Effector memory CD4-positive, alpha-beta T cell (primary cell): ENCODE measurements around the gene HELB.

ENCODE experiments used
- DNase-seq, 3 donors: peaks; one replicate each; pipeline ENCODE4 v3.0.0-alpha.2; 2020
- H3K27ac ChIP-seq: 2 replicates; pipeline ENCODE4 v1.7.0; 2013; ENCODE audit warnings: mild to moderate bottlenecking, low read length, moderate library complexity; ENCODE audit not compliant: insufficient read depth, poor library complexity, severe bottlenecking
- H3K27me3 ChIP-seq: replicated peaks from 2 replicates; pipeline ENCODE4 v1.7.0; 2013; ENCODE audit warnings: mild to moderate bottlenecking, low read length; ENCODE audit not compliant: insufficient read depth, control insufficient read depth, poor library complexity, severe bottlenecking
- H3K36me3 ChIP-seq: 2 replicates; pipeline ENCODE4 v1.7.0; 2013; ENCODE audit warnings: mild to moderate bottlenecking, low read length, moderate library complexity; ENCODE audit not compliant: control insufficient read depth, insufficient read depth
- H3K4me1 ChIP-seq: 2 replicates; pipeline ENCODE4 v1.7.0; 2013; ENCODE audit warnings: low read length, mild to moderate bottlenecking; ENCODE audit not compliant: control insufficient read depth, insufficient read depth, poor library complexity, severe bottlenecking
- H3K4me3 ChIP-seq: 2 replicates; pipeline ENCODE4 v1.7.0; 2013; ENCODE audit warnings: low read length, low read depth, mild to moderate bottlenecking; ENCODE audit not compliant: insufficient read depth, poor library complexity, severe bottlenecking
- H3K9me3 ChIP-seq: 2 replicates; pipeline ENCODE4 v1.7.0; 2013; ENCODE audit warnings: mild to moderate bottlenecking, low read length, moderate library complexity; ENCODE audit not compliant: control insufficient read depth
- total RNA-seq, 3 donors: gene quantifications; one replicate each; lab custom pipeline; 2026; lab: John Stamatoyannopoulos, UW

Gene HELB
- total RNA-seq: 114 to 186 (median 115) reads per million in 3 donors

DNA sequence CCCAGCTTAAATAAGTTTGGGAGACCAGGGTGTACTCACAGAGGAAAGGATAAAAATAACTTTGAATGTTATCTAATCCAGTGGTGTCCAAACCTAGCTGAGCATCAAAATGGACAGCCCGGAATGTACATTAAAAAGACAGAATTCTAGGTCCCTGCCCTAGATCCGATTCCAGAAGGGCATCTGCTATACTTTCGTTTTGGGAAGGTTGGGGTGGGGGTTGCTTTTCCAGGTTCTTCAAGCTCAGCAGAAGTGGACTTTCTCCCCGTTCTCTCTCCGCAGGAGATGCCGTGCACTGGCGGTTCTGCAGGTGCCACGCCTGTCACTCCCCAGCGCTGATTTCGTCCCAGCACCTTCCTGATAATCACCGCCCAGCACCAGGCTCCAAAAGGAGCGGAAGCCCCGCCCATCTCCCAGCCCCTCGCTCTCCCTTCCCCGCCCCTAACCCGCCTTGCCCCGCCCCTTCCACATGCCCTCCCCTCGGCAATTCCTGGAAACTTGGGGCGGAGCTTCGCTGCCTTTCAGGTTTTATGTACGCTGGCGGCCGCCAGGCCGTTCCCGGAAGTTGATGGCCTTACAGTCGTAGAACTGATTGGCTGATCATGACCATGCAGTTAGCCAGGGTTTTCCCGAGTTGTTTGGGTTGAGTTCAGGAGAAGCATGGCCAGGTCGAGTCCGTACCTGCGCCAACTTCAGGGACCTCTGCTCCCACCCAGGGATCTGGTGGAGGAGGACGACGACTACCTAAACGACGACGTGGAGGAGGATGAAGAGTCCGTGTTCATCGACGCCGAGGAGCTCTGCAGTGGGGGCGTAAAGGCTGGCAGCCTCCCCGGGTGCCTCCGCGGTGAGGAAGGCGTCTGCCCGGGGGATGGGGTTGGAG lies at the start of gene HELB:
HELB (plus strand) TSS at position 550 of the 883 bp plus-strand sequence; CDS start at position 661, 111 bp downstream.
- peak; percentile 92 to 97 (median 96) for DNase-seq
- Histone ChIP-seq H3K4me3 (peak within 1 kb of the TSS; percentile 85), H3K27ac (peak within 1 kb of the TSS; percentile 88), H3K9me3 (no peaks in the 10 kb centered on the region), H3K36me3 (peaks cover 6% of the 10 kb centered on the region), H3K4me1 (peaks cover 14% of the 10 kb centered on the region), H3K27me3 (no peaks in the 10 kb centered on the region)

DNA sequence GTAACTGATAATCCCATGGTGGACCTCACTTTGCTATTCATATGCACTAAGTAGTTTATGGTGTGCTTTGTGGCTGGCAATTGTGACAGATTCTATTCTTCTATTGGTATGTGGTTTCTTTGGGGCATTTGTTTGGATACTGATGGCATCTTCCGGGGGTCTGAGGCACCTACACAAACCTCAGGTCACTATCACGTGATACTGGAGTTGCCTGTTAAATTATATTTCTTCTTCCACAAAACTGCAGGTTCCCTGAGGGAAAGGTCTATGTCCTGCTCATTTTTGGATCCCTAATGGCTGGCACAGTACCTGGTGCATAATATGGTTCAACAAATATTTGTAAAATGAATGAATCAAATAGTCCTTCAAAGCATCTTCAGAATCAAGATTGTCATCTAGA lies 49.5 kb upstream of the HELB start:
- no peaks in the 10 kb centered on the region for H3K27me3 ChIP-seq
- H3K4me3 ChIP-seq: no peak overlapping the region

DNA sequence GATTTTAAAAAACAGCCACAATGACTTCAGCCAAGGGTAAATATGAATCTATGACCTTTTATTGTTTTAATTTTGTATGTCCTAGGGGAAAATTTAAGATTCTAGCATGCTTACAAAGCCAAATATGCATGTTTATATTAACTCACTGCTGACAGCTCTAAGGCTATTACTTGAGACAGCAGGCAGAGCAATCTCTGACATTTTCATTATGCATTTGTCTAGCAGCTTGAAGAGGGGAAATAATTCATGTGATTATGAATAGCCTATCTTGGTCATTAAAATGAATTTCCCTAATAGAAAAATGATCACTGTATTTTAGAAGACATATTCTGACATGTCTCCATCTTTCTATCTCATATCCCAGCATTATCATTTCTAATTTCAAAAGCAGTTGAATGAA lies 46.6 kb upstream of the HELB start:
- DNase-seq: no peak
- Histone ChIP-seq H3K36me3 (no peaks in the 10 kb centered on the region), H3K9me3 (no peaks in the 10 kb centered on the region), H3K4me1 (no peaks in the 10 kb centered on the region), H3K27ac (no peak overlapping the region), H3K27me3 (no peaks in the 10 kb centered on the region), H3K4me3 (no peak overlapping the region)

More for the DNA sequence above, 49.5 kb upstream of the HELB start:
- Histone ChIP-seq H3K36me3 (no peaks in the 10 kb centered on the region), H3K9me3 (no peaks in the 10 kb centered on the region), H3K4me1 (no peaks in the 10 kb centered on the region), H3K27ac (no peak overlapping the region)
- no peak for DNase-seq

DNA sequence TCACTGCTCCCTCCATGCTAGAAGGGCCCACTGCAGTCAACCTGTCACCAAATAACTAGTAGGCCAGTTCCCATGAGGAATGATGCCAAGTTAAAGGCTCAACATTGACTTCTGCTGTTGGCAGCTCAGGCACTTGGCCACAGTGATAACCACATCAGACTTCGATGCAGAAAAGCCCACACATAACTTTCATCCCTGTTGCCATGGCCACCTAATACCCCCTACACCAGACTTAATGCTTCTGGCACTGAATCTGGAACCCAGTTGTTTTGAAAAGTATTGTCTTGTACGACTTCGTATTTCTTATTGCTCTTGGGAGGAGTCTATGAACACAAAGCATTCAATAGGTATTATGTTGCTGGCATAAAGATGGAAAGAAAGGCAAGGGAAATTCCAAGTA lies 44.3 kb upstream of the HELB start:
- H3K27ac ChIP-seq: no peak overlapping the region
- H3K9me3 ChIP-seq: no peaks in the 10 kb centered on the region
- H3K4me1 ChIP-seq: no peaks in the 10 kb centered on the region
- no peak overlapping the region for H3K4me3 ChIP-seq
- H3K27me3 ChIP-seq: no peaks in the 10 kb centered on the region
- H3K36me3 ChIP-seq: no peaks in the 10 kb centered on the region
- DNase-seq: no peak

DNA sequence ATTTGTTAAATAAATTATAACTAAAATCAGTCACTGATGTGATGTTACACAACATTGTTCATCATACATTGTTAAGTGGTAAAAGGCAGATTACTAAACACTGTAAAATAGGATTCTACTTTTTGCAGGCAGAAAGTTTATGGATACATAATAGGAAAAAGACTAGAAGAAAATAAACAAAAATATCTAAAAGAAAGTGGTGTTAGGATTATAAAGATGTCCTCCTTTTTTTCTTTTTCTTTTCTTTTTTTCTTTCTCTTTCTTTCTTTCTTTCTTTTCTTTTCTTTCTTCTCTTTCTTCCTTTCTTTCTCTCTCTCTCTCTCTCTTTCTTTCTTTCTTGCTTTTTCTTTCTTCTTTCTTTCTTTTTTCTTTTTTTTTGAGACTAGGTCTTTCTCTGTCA lies 39.6 kb upstream of the HELB start:
- no peaks in the 10 kb centered on the region for H3K9me3 ChIP-seq
- no peaks in the 10 kb centered on the region for H3K4me1 ChIP-seq
- no peak overlapping the region for H3K27ac ChIP-seq
- no peak overlapping the region for H3K4me3 ChIP-seq
- no peak for DNase-seq
- no peaks in the 10 kb centered on the region for H3K36me3 ChIP-seq
- H3K27me3 ChIP-seq: no peaks in the 10 kb centered on the region

DNA sequence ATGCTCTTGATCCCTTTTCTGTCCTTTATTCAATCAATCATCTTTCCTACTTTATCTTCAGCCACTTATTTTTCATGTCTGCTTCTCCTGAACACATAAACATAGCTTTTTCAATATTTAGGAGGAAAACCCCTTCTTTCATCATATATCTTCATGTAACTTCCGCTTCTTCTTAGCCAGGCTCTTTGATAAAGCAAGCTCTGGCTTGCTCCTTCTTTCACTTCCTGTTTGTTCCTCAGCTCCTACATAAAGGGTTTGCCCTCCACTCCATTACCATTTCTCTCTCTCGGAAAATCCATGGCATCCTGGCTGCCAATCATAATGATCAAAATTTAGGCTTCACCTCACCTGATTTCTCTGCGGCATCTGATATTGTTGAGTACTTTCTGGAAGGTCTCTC lies 33.7 kb upstream of the HELB start:
- H3K4me3 ChIP-seq: no peak overlapping the region
- no peak for DNase-seq
- H3K27me3 ChIP-seq: no peaks in the 10 kb centered on the region
- no peak overlapping the region for H3K27ac ChIP-seq
- no peaks in the 10 kb centered on the region for H3K36me3 ChIP-seq
- no peaks in the 10 kb centered on the region for H3K4me1 ChIP-seq
- no peaks in the 10 kb centered on the region for H3K9me3 ChIP-seq

DNA sequence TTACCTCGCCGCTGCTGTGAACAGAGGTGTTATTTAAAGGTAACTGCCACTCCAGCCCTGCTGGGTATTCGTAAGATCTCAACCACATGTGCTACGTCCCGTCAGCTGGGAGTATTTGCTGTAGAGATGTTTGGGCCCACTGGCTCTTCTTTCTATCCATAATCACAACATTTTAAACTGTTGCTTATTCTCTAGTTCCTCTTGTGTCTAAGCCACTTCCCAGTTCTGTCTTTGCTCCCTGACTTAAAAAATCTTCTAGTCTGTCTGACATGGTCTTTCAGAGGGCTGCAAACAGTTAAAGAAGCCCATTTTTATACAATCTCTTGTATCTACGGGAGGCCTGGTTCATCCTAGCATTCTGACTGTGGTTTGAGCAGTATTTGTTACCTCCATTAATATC lies 33.2 kb upstream of the HELB start:
- Histone ChIP-seq H3K27ac (no peak overlapping the region), H3K36me3 (no peaks in the 10 kb centered on the region), H3K4me3 (no peak overlapping the region), H3K4me1 (no peaks in the 10 kb centered on the region), H3K9me3 (no peaks in the 10 kb centered on the region), H3K27me3 (no peaks in the 10 kb centered on the region)
- no peak for DNase-seq

DNA sequence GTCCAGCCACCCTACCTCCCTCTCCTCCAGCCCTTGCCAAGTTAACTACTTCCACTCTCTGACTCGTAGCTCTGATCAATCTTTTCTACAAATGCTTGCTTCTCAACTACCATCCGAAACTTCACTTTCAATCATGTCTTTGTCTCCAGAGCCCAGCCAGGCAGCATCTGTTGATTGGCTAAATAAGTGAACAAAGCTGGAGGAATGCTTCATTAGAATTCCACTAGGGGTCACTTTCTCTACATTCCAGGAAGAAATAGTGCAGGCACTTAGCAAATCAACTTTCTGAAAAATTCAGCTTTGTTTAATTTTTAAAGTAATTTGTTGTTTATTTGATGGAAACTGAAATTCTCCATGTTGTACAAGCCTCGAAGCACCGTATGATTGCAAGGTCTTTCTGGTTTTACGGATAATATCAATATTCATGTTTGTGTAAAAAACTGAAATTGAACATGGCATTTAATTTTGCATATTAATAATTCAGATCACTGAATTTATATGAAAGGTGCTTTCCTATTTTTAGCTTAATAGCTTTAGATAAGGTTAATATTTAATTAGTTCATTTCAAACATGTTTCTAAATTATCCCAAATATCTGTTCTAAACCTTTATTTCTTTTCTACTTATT lies 32.4 kb upstream of the HELB start:
- H3K9me3 ChIP-seq: no peaks in the 10 kb centered on the region
- H3K4me1 ChIP-seq: no peaks in the 10 kb centered on the region
- no peak overlapping the region for H3K4me3 ChIP-seq
- H3K27me3 ChIP-seq: no peaks in the 10 kb centered on the region
- H3K36me3 ChIP-seq: no peaks in the 10 kb centered on the region
- no peak for DNase-seq
- H3K27ac ChIP-seq: no peak overlapping the region

DNA sequence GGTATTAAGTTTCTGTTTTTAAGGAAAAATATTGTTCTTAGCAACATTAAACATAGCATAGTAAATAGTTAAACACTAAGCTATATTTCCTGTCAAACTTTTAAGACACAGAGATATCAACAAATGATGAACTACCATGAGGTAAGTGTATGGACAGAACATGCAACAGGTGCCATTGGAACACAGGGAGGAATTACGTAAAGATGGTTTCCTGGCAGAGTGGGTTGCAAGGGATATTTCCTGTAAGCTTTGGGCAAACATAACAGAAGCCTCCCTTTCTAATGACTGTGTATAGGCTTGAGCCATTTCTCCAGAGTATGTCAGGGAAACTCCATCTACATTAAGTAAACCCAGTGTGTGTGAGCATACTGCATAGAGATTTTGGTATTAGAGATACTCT lies 31.7 kb upstream of the HELB start:
- H3K27ac ChIP-seq: no peak overlapping the region
- H3K27me3 ChIP-seq: no peaks in the 10 kb centered on the region
- no peak for DNase-seq
- H3K36me3 ChIP-seq: no peaks in the 10 kb centered on the region
- no peaks in the 10 kb centered on the region for H3K4me1 ChIP-seq
- no peaks in the 10 kb centered on the region for H3K9me3 ChIP-seq
- H3K4me3 ChIP-seq: no peak overlapping the region

DNA sequence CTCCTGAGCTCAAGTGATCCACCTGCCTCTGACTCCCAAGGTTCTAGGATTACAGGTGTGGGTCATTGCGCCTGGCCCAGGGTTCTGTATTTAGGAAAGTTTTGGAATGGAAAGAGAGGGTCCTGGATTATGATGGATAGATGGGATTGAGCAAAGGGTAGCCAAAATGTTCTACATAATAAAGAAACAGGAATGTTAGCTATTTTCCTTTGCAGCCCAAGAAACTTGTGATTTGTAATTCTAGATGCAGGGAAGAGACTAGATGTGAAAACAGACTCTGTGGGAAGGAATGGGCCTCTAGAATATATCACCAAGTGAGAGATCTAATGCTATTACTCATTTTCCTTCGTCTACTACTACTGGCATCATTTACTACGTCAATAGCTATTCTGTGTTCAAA lies 29.6 kb upstream of the HELB start:
- no peaks in the 10 kb centered on the region for H3K27me3 ChIP-seq
- H3K4me1 ChIP-seq: no peaks in the 10 kb centered on the region
- H3K9me3 ChIP-seq: no peaks in the 10 kb centered on the region
- no peak overlapping the region for H3K27ac ChIP-seq
- no peak for DNase-seq
- no peaks in the 10 kb centered on the region for H3K36me3 ChIP-seq
- H3K4me3 ChIP-seq: no peak overlapping the region
